Natural killer cell (primary cell): Measurements from ENCODE around the gene STAG1. TPM values are rescaled to one million over a fixed set of nuclear protein-coding genes. Genes with fewer than 3 reads are reported as not detected.
A peak's percentile ranks its signal among the peaks of the same experiment; 100 is the strongest.

Source experiments
- ATAC-seq, 3 donors: fragments of 150-1000 bp in 2 of 3; fragments of 200-7000 bp in 1 of 3; cut with Tn5 transposase; 1 replicate in 1 of 3; 2 replicates in 2 of 3; pipeline ENCODE4 v1.10.0; 2021; ENCODE audit warnings: mild to moderate bottlenecking in 2 of 3, moderate library complexity in 2 of 3
- DNase-seq, 2 donors: peaks; one replicate each; pipeline versions ENCODE4 v3.0.0 to v3.0.0-alpha.2; 2013 to 2021; ENCODE audit warnings: mixed read lengths in 1 of 2
- H3K27ac ChIP-seq: one replicate; pipeline ENCODE4 v1.5.1; 2013; ENCODE audit warnings: mild to moderate bottlenecking, low read length
- H3K27me3 ChIP-seq: one replicate; pipeline ENCODE4 v1.6.1; 2013; ENCODE audit warnings: low read length; ENCODE audit not compliant: control insufficient read depth, insufficient read depth
- H3K36me3 ChIP-seq: one replicate; pipeline ENCODE4 v1.6.1; 2013; ENCODE audit warnings: low read length; ENCODE audit not compliant: control insufficient read depth, insufficient read depth
- H3K4me1 ChIP-seq: one replicate; pipeline ENCODE4 v1.6.1; 2013; ENCODE audit warnings: low read length; ENCODE audit not compliant: control insufficient read depth, insufficient read depth
- H3K4me3 ChIP-seq: one replicate; pipeline ENCODE4 v1.5.1; 2013; ENCODE audit warnings: low read length
- H3K9me3 ChIP-seq: one replicate; pipeline ENCODE4 v1.6.1; 2013; ENCODE audit warnings: low read length; ENCODE audit not compliant: control insufficient read depth, insufficient read depth
- H3K27ac Mint-ChIP-seq, 2 donors: one replicate each; pipeline ENCODE4 v1.8.0; 2022; ENCODE audit warnings: mild to moderate bottlenecking in 2 of 2, mixed read lengths in 2 of 2, moderate library complexity in 1 of 2
- H3K27me3 Mint-ChIP-seq, 2 donors: one replicate each; pipeline ENCODE4 v1.8.0; 2022; ENCODE audit warnings: low read depth in 2 of 2, mixed read lengths in 2 of 2
- H3K36me3 Mint-ChIP-seq: one replicate; pipeline ENCODE4 v1.8.0; 2022; ENCODE audit warnings: mixed read lengths
- H3K4me1 Mint-ChIP-seq, 2 donors: one replicate each; pipeline ENCODE4 v1.8.0; 2022; ENCODE audit warnings: mixed read lengths in 2 of 2
- H3K4me3 Mint-ChIP-seq: one replicate; pipeline ENCODE4 v1.8.0; 2022; ENCODE audit warnings: mild to moderate bottlenecking, moderate library complexity, mixed read lengths
- H3K9me3 Mint-ChIP-seq, 2 donors: one replicate each; pipeline ENCODE4 v1.8.0; 2022; ENCODE audit warnings: mixed read lengths in 2 of 2
- WGBS: methylation state at CpG from one replicate; pipeline ENCODE4 v1.1.7; 2013; ENCODE audit warnings: missing lambda C conversion rate; ENCODE audit not compliant: insufficient coverage; 5-methylcytosine and 5-hydroxymethylcytosine counted together
- intact Hi-C: fragments of 100-400 bp; cut with micrococcal nuclease; formaldehyde crosslinking; loops from one replicate; pipeline ENCODE4 v1.14.2; 2022
- total RNA-seq, 4 donors: library from RNA; stranded (reverse); fragments of 120-200 nt in 1 of 4; gene quantifications; one replicate each; pipeline versions ENCODE4 v1.2.3 to v1.2.4, GENCODE V29; 2013 to 2022
- TF ChIP-seq, protein P1 (sequence below): fragments of 200-600 bp; IDR thresholded peaks from one replicate; pipeline ENCODE4 v1.8.0; 2022; ENCODE audit warnings: antibody characterized with exemption

The STAG1 gene
- total RNA-seq, 3 donors from 2014 or later (not counting 1 experiment from before 2014, with no cell fraction given), result 55.1 to 66.2 (median 60.3) TPM

DNA sequence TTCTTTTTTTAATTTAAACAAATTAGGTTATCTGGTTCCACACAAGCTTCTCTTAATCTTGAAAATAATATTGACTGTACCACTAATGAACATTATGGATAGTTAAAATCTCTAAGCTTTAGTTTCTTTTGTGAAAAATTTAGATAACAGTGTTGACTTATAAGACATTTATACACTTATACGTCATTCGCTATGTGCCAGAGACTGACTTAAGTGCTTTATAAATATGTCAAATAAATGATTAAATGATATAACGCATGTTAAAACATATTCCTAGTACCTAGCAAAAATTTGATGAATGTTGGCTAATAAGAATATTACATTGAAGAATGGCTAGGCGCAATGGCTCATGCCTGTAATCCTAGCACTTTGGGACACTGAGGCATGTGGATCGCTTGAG, 405.7 kb downstream of the STAG1 start:
- 99% methylated on average over 3 of the region's 5 CpGs for WGBS
- H3K36me3 Mint-ChIP-seq, result peaks cover 8% of the 10 kb centered on the region

DNA sequence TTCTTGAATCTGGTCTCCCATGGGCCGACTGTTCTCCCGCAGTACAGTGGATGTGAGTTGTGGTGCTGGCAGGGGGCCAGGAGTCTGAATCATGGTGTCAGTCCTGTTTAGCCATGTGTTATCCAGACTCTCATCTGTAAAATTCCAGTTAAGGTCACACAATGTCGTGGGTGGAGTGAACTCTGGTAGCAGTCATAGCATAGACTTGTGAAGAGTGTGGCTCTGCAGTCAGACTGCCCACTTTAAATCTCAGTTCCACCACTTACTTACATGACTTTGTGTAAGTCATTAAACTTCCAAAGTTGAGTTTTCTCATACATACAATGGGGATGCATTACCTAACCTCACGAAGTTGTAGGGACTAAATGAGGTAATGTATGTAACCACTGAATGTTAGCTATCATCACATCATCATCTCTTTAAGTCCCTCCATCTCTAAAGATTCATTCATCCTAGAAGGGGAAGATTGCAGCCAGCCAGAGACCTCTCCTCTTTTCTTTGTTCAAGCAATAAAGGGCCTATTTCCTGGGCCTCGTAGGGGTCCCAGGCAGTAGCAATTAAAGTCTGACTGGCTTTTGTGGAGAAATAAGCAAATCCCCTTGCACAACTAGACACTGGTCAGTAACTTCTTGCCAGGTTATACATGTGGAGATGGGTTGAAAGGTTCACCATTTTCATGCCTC, 408.2 kb downstream of the STAG1 start:
- Mint-ChIP-seq H3K4me3 (no peak overlapping the region), H3K4me1 (no peaks in the 10 kb centered on the region), H3K27ac (peak overlapping the region in 1 of 2 donors; percentile 10), H3K9me3 (no peaks in the 10 kb centered on the region), H3K36me3 (peaks cover 11% of the 10 kb centered on the region), H3K27me3 (no peaks in the 10 kb centered on the region)
- WGBS, result 94% methylated on average over 4 of the region's 5 CpGs
- Histone ChIP-seq H3K4me3 (no peak overlapping the region), H3K36me3 (peaks cover 43% of the 10 kb centered on the region), H3K4me1 (no peaks in the 10 kb centered on the region), H3K27ac (no peak overlapping the region), H3K27me3 (no peaks in the 10 kb centered on the region), H3K9me3 (no peaks in the 10 kb centered on the region)
- ATAC-seq, result no peak
- intact Hi-C loops, result no loop called here
- TF ChIP-seq, protein P1, sequence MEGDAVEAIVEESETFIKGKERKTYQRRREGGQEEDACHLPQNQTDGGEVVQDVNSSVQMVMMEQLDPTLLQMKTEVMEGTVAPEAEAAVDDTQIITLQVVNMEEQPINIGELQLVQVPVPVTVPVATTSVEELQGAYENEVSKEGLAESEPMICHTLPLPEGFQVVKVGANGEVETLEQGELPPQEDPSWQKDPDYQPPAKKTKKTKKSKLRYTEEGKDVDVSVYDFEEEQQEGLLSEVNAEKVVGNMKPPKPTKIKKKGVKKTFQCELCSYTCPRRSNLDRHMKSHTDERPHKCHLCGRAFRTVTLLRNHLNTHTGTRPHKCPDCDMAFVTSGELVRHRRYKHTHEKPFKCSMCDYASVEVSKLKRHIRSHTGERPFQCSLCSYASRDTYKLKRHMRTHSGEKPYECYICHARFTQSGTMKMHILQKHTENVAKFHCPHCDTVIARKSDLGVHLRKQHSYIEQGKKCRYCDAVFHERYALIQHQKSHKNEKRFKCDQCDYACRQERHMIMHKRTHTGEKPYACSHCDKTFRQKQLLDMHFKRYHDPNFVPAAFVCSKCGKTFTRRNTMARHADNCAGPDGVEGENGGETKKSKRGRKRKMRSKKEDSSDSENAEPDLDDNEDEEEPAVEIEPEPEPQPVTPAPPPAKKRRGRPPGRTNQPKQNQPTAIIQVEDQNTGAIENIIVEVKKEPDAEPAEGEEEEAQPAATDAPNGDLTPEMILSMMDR, result no peak
- no peak for DNase-seq

More for the DNA sequence above, 405.7 kb downstream of the STAG1 start:
- peaks cover 43% of the 10 kb centered on the region for H3K36me3 ChIP-seq
- no peaks in the 10 kb centered on the region for H3K27me3 ChIP-seq
- no peaks in the 10 kb centered on the region for H3K27me3 Mint-ChIP-seq
- DNase-seq (no peak), ATAC-seq (no peak)
- H3K4me1 Mint-ChIP-seq, result no peaks in the 10 kb centered on the region
- no peak overlapping the region for H3K4me3 Mint-ChIP-seq
- no peak overlapping the region for H3K4me3 ChIP-seq
- H3K4me1 ChIP-seq, result no peaks in the 10 kb centered on the region
- intact Hi-C loops, result no loop called here
- H3K27ac Mint-ChIP-seq, result no peak overlapping the region
- TF ChIP-seq, protein P1, result no peak
- H3K9me3 ChIP-seq, result no peaks in the 10 kb centered on the region
- H3K27ac ChIP-seq, result no peak overlapping the region
- no peaks in the 10 kb centered on the region for H3K9me3 Mint-ChIP-seq

DNA sequence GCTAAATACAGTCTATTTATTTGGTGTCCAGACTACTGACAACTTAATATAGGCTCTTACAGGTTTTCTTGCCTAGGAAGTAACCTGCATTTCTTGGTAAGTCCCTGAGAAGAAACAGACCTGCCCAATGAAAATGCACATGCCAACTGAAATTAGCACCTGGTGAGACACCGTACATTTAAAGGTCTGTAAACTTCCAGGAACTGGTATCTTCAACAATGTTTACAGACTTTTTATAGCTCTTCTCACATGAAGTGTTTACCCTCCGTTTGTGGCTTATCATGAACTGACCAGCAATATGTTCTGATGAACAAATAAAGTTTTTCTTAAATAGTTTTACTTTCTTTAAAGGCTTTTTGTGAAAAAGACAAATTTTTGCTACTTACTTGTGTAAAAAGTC, 408.7 kb downstream of the STAG1 start:
- Histone ChIP-seq H3K4me1 (no peaks in the 10 kb centered on the region), H3K9me3 (no peaks in the 10 kb centered on the region), H3K4me3 (no peak overlapping the region), H3K36me3 (peaks cover 38% of the 10 kb centered on the region), H3K27me3 (no peaks in the 10 kb centered on the region), H3K27ac (no peak overlapping the region)
- Mint-ChIP-seq H3K36me3 (peaks cover 11% of the 10 kb centered on the region), H3K27ac (peak overlapping the region in 1 of 2 donors; percentile 10), H3K4me1 (no peaks in the 10 kb centered on the region), H3K4me3 (no peak overlapping the region), H3K9me3 (no peaks in the 10 kb centered on the region), H3K27me3 (no peaks in the 10 kb centered on the region)
- no peak for DNase-seq
- ATAC-seq, result no peak
- TF ChIP-seq, protein P1, result no peak
- WGBS, result 82% methylated on average over 1 of the region's 2 CpGs
- intact Hi-C loops, result no loop called here
